GM12801 (cell line): ENCODE data around the gene THADA.

Experiments
- CTCF ChIP-seq: IDR thresholded peaks from one replicate; pipeline ENCODE4 v1.5.1; 2011; ENCODE audit warnings: control low read depth; ENCODE audit not compliant: insufficient read length; ENCODE audit errors: extremely low read depth

THADA gene

GRCh38 chr2:43579275-43579981 lies 16.4 kb downstream of the THADA start:
- TF ChIP-seq CTCF = no peak

GRCh38 chr2:43576981-43577892 lies 18.6 kb downstream of the THADA start:
- no peak for TF ChIP-seq CTCF

- no peak for TF ChIP-seq CTCF
Measured at GRCh38 chr2:43572244-43572643, 23.6 kb downstream of the THADA start.

- TF ChIP-seq CTCF = no peak
Measured at GRCh38 chr2:43569921-43570320, 25.9 kb downstream of the THADA start.

GRCh38 chr2:43568228-43568627 lies 27.6 kb downstream of the THADA start:
- TF ChIP-seq CTCF = no peak

GRCh38 chr2:43566461-43566729 lies 29.4 kb downstream of the THADA start:
- TF ChIP-seq CTCF = no peak

GRCh38 chr2:43563679-43564078 lies 32.2 kb downstream of the THADA start:
- TF ChIP-seq CTCF = no peak
